NCI-H1105 (cell line): Measurements from ENCODE around the gene ZYG11A.
A peak's percentile ranks its signal among the peaks of the same experiment; 100 is the strongest.

Experiments used
- DNase-seq: peaks from one replicate; lab custom pipeline; 2025; lab: John Stamatoyannopoulos, UW

Gene ZYG11A

DNA sequence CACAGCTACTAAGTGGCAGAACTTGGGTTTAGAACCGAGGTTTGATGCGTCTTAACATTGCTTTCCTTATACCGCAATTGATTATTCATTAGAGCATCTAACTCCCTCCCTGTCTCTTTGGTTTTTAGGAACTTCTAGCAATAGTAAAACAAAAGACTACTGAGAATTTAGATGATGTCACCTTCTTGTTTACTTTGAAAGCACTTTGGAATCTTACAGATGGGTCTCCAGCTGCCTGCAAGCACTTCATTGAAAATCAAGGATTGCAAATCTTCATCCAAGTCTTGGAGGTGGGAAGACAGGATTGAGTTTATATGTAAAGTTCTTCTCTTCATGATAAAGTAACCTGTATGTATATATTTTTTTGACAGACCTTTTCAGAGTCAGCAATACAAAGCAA, 35.0 kb downstream of the ZYG11A start:
- DNase-seq: no peak

DNA sequence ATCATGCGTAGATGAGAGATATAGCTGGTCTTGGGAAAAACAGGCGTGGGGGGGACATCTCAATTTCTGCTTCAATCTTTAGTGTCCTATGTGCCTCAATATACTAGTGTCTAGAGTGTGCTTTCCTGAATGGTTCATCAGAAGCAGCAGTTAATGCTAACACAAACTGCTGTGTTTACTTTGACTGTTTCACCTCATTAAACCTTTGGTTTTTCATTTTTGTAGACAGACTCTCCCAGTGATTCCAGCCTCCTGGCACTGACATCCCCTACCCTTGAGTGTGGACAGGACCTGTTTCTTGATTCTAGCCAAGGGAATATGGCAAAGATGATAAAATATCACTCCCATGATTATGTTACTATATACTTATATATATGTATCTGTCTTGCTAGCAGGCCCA, 37.6 kb downstream of the ZYG11A start:
- DNase-seq: no peak

GRCh38 chr1:52887483-52887882, 44.9 kb downstream of the ZYG11A start:
- DNase-seq: no peak

- DNase-seq: no peak
Observed at GRCh38 chr1:52892424-52893215, 50.1 kb downstream of the ZYG11A start.

DNA sequence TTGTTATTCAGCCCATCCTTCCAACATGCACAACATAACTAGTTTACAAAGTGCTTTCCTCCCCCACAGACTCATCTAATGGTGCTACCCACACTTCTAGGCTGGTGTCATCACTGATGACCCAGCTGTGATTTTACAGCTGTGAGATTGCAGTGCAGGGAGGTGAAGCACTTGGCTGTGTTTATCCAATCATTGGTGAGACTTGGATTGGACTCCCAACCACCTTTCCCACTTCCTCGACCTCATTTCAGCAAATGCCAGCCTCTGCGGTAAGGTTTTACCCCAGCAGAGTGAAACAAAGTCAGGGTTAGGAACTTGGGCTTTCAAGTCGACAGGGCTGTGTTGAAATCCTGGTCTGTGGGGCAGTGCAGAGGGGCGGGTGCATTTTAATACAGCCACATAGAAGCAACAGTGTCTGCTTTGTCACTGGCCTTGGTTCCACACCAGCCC, 56.9 kb downstream of the ZYG11A start:
- DNase-seq: no peak

- DNase-seq: no peak
Observed at GRCh38 chr1:52900402-52900801, 57.8 kb downstream of the ZYG11A start.

GRCh38 chr1:52901384-52901783, 58.8 kb downstream of the ZYG11A start:
- no peak for DNase-seq

DNA sequence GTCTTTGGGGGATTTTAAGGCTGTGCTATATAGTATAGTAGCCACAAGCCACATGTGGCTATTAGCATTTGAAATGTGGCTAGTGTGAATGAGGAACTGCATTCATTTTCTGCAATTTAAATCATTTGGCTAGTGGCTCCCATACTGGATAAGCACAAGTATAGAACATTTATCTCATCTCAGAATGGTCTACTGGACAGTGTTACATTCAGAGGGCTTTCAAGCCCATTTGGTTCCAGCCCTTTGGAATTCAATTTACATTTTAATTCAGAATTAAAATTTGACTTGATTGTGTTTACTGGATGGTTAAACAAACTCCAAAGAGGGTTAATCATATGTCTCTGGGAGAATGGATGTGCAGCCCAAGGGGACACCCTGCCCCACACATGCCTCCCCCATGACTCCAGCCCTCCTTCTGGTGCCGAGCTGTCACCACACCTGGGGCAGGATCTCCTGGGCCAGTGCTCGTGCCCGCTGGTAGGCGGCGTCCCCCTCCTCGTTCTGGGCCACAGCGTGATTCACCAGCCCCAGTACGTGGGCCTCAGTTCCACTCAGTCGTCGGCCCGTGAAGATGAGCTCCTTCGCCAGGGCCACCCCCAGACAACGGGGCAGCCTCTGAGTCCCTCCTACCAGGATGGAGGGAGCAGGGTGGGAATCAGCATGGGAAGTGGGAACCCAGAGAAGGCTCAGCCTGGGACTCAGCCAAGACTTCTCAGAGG, 61.8 kb downstream of the ZYG11A start:
- no peak for DNase-seq

GRCh38 chr1:52904927-52905698, 62.6 kb downstream of the ZYG11A start:
- DNase-seq: peak; percentile 25

DNA sequence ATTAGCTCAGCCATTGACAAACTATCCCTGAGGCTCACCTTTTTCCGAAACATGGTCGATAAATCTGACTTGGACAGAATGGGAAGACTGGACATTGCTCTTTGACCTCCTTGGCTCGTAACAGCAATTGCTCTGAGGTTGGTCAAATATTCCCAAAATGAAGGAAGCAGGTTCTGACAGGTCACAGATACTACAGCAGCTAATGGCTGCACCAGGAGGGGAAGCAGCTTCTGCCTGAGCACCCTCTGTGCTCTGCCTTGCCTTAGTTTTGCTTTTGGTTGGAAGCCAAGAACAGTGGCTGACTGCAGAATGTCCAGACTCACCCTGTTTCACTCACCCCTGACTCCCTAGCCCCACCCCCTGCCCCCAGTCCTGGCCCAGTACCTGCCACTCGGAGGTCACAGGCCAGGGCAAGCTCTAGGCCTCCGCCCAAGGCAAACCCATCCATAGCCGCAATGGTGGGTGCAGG, 63.6 kb downstream of the ZYG11A start:
- DNase-seq: no peak

- DNase-seq: no peak
Observed at GRCh38 chr1:52907068-52907811, 64.7 kb downstream of the ZYG11A start.

- DNase-seq: no peak
Observed at GRCh38 chr1:52907812-52908153, 65.2 kb downstream of the ZYG11A start.

GRCh38 chr1:52911541-52911940, 69.0 kb downstream of the ZYG11A start:
- no peak for DNase-seq

- no peak for DNase-seq
Observed at GRCh38 chr1:52913014-52913413, 70.5 kb downstream of the ZYG11A start.

DNA sequence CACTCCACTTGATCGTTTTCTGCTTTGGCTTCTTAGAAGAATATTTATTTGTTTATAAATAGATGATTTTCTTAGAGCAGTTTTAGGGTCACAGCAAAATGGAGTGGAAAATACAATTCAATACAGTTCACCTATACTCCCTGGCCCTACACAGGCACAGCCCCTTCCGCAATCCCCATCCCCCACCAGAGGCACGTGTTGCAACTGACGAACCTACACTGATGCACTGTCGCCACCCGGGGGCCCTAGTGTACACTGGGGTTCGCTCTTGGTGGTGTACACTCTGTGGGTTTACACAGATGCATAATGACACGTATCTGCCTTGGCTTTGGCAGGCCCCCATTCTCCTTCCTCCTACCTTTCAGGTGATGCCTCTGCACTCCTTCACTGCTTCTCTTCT, 71.0 kb downstream of the ZYG11A start:
- no peak for DNase-seq

DNA sequence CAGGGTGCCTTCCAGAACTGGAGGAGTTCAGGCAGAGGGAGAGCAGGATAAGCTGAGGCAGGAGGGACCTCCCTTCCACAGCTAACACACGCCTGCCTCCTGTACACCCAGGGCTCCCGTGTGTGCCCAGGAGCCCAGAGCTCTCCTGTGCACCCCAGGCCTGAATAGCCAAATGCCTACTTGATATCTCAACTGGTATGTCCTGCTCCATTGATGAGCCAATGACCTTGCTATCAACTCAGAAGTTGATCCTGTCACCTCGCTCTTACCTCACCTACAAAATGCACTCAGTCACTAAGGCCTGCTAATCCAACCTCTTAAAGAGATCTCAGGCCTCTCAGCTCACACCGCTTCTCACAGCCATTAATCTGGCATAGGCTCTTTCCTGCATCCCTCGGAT, 71.9 kb downstream of the ZYG11A start:
- no peak for DNase-seq

DNA sequence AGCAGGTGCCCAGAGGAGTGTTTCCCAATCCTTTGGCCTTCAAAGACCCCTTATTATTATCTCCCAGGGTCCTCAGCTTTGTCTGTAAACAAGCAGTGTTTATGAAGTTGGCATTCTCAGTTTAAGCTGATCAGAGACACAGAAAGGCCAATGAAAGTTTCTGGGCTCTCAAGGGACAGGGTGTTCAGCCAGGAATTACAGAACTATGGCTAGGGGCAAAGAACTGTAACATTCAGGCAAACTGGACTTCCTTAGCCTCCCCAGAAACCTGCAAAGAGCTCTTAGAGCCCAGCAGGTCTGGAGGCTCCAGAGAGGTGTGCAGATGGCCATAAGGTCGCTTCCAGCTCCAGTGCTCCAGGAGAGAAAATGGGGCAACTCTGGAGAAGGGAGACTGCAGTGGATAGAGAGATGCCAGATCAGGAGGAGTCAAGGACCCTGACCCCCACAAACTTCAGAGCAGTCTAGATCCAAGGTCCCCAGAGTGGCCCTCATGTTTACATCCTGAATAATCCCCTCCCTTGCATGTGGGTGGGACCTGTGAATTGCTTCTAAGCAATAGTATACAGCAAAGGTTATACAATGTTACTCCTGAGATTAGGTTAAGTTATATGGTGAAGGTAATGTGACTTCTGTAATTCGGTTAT, 72.8 kb downstream of the ZYG11A start:
- no peak for DNase-seq

GRCh38 chr1:52915855-52916220, 73.3 kb downstream of the ZYG11A start:
- DNase-seq: no peak

- no peak for DNase-seq
Observed at GRCh38 chr1:52916241-52916975, 73.8 kb downstream of the ZYG11A start.

- no peak for DNase-seq
Observed at GRCh38 chr1:52917156-52917555, 74.6 kb downstream of the ZYG11A start.

GRCh38 chr1:52917581-52917980, 75.0 kb downstream of the ZYG11A start:
- no peak for DNase-seq
